ENCODE results near the gene ARL8A. TPM values are rescaled to one million over a fixed set of nuclear protein-coding genes. Genes with fewer than 3 reads are reported as not detected.

The ARL8A gene
- total and polyA plus RNA-seq, 2 experiments from 2014 or later, result 30.3 to 32.7 TPM

DNA sequence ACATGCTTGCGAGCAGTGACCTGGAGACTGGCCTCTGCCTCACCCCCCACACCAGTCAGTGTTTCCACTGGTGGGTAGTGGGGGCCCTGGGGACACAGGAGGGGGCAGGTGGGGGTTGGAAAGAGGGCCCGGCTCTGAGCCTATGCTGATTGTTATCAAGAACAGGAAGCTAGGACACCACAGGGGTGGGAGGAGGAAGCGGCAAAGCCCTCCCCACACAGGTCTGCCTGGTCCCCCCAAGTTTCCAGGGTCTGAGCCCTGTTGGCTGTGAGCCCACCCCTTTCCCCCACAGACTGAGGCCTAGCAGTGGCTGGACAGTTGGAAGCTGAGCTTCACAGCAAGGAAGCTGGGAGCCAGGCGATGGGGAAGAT is 17.5 kb upstream of the ARL8A start (continued):
- no peak for TF ChIP-seq ZNF331 (CRISPR knock-in tag; IDR thresholded peaks at IDR 0.05; ENCODE audit: low read depth)

DNA sequence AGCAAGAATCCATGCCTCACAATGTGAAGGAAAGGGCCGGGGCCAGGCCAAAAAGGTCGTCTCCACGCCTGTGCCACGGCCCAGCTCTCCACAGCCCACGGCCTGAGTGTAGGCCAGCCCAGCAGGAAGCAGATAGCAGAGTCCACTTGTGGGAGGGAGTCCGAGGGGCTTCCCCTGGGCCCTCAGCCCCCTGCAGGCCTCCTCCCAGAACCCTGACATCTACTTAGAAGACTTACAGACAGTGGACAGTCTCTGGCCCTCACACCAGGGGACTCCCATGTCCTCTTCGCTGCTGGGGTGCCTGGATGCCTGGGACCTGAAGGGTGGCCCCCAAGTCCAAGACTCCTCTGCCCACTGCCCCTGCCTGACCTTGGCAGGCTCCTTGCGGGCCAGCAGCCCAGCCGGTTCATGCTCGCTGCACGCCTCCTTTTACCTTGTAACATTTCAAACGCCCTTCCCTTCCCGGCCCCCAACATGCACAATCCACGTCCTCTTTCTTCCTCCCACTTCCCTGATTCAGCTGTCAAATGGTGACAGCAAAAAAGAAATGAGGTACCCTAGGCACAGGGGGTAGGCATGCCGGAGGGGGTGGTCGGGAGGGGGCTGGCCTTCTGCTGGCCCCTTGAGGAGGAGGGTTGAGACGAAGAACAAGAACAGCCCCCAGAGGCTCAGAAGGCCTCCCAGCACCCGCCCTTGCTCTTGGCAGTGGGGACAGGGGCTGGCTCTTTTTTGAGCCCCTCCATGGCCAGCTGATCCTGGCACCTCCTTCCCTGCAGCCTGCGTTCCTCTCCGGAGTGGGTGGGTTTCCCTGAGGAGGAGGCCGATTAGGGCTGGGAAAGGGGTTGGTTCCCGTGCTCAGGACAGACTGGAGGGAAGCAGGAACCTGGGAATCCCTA is 16.9 kb upstream of the ARL8A start:
- H3K4me2 ChIP-seq, result no peak overlapping the region
- H3F3A ChIP-seq (replicated peaks; ENCODE audit: low read depth), result 0 out of 2 replicates have a peak, but pooled peaks cover 2% of the 10 kb centered on the region
- Mint-ChIP-seq H3K4me3 (no peak overlapping the region), H3K27me3 (ENCODE audit: insufficient read depth, low read depth, poor library complexity) (peaks cover 19% of the 10 kb centered on the region), H3K4me1 (peaks cover 54% of the 10 kb centered on the region), H3K27ac (no peak overlapping the region), H3K36me3 (ENCODE audit: low read depth) (no peaks in the 10 kb centered on the region), H3K9me3 (peaks cover 3% of the 10 kb centered on the region; the same call in 1 of the 3 replicates)
- H2AFZ ChIP-seq, result peak overlapping the region; percentile 74; the same call in 1 of the 2 replicates
- no peaks in the 10 kb centered on the region for H3K79me2 ChIP-seq (replicated peaks; ENCODE audit: insufficient read depth)
- peaks cover 14% of the 10 kb centered on the region for H3K4me1 ChIP-seq (ENCODE audit: insufficient read depth)
- no peaks in the 10 kb centered on the region for H3K27me3 ChIP-seq (ENCODE audit: insufficient read depth)
- H3K36me3 ChIP-seq (ENCODE audit: insufficient read depth), result no peaks in the 10 kb centered on the region
- H3K27ac ChIP-seq (ENCODE audit: low read depth), result no peak overlapping the region
- ATAC-seq (no peak), DNase-seq (ENCODE audit: low spot score) (no peak)
- no peak overlapping the region for H3K4me3 ChIP-seq
- H3K9me2 ChIP-seq (ENCODE audit: insufficient read depth), result no peaks in the 10 kb centered on the region
- no peaks in the 10 kb centered on the region for H4K20me1 ChIP-seq (replicated peaks; ENCODE audit: insufficient read depth)
- TF ChIP-seq JUNB (IDR thresholded peaks at IDR 0.05; ENCODE audit: unreplicated experiment) (no peak), NANOG (IDR thresholded peaks at IDR 0.05; ENCODE audit: borderline replicate concordance) (no peak), STAT1 (IDR thresholded peaks at IDR 0.05; ENCODE audit: unreplicated experiment) (no peak), POLR2AphosphoS5 (IDR thresholded peaks at IDR 0.05; ENCODE audit: low read depth) (no peak), CREB1 (CRISPR knock-in tag; IDR thresholded peaks at IDR 0.05; ENCODE audit: low read depth) (no peak), EZH2phosphoT487 (IDR thresholded peaks at IDR 0.05; ENCODE audit: unreplicated experiment) (no peak), ZNF114 (CRISPR knock-in tag; IDR thresholded peaks at IDR 0.05) (no peak), EZH2 (IDR thresholded peaks at IDR 0.05; ENCODE audit: low read depth, unreplicated experiment) (no peak), ZNF331 (CRISPR knock-in tag; IDR thresholded peaks at IDR 0.05; ENCODE audit: low read depth) (no peak)
- TF ChIP-seq, protein P1, sequence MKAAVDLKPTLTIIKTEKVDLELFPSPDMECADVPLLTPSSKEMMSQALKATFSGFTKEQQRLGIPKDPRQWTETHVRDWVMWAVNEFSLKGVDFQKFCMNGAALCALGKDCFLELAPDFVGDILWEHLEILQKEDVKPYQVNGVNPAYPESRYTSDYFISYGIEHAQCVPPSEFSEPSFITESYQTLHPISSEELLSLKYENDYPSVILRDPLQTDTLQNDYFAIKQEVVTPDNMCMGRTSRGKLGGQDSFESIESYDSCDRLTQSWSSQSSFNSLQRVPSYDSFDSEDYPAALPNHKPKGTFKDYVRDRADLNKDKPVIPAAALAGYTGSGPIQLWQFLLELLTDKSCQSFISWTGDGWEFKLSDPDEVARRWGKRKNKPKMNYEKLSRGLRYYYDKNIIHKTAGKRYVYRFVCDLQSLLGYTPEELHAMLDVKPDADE (IDR thresholded peaks at IDR 0.05), result no peak
- TF ChIP-seq, protein P2, sequence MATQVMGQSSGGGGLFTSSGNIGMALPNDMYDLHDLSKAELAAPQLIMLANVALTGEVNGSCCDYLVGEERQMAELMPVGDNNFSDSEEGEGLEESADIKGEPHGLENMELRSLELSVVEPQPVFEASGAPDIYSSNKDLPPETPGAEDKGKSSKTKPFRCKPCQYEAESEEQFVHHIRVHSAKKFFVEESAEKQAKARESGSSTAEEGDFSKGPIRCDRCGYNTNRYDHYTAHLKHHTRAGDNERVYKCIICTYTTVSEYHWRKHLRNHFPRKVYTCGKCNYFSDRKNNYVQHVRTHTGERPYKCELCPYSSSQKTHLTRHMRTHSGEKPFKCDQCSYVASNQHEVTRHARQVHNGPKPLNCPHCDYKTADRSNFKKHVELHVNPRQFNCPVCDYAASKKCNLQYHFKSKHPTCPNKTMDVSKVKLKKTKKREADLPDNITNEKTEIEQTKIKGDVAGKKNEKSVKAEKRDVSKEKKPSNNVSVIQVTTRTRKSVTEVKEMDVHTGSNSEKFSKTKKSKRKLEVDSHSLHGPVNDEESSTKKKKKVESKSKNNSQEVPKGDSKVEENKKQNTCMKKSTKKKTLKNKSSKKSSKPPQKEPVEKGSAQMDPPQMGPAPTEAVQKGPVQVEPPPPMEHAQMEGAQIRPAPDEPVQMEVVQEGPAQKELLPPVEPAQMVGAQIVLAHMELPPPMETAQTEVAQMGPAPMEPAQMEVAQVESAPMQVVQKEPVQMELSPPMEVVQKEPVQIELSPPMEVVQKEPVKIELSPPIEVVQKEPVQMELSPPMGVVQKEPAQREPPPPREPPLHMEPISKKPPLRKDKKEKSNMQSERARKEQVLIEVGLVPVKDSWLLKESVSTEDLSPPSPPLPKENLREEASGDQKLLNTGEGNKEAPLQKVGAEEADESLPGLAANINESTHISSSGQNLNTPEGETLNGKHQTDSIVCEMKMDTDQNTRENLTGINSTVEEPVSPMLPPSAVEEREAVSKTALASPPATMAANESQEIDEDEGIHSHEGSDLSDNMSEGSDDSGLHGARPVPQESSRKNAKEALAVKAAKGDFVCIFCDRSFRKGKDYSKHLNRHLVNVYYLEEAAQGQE (IDR thresholded peaks at IDR 0.05; ENCODE audit: unreplicated experiment), result no peak
- TF ChIP-seq, protein P3, sequence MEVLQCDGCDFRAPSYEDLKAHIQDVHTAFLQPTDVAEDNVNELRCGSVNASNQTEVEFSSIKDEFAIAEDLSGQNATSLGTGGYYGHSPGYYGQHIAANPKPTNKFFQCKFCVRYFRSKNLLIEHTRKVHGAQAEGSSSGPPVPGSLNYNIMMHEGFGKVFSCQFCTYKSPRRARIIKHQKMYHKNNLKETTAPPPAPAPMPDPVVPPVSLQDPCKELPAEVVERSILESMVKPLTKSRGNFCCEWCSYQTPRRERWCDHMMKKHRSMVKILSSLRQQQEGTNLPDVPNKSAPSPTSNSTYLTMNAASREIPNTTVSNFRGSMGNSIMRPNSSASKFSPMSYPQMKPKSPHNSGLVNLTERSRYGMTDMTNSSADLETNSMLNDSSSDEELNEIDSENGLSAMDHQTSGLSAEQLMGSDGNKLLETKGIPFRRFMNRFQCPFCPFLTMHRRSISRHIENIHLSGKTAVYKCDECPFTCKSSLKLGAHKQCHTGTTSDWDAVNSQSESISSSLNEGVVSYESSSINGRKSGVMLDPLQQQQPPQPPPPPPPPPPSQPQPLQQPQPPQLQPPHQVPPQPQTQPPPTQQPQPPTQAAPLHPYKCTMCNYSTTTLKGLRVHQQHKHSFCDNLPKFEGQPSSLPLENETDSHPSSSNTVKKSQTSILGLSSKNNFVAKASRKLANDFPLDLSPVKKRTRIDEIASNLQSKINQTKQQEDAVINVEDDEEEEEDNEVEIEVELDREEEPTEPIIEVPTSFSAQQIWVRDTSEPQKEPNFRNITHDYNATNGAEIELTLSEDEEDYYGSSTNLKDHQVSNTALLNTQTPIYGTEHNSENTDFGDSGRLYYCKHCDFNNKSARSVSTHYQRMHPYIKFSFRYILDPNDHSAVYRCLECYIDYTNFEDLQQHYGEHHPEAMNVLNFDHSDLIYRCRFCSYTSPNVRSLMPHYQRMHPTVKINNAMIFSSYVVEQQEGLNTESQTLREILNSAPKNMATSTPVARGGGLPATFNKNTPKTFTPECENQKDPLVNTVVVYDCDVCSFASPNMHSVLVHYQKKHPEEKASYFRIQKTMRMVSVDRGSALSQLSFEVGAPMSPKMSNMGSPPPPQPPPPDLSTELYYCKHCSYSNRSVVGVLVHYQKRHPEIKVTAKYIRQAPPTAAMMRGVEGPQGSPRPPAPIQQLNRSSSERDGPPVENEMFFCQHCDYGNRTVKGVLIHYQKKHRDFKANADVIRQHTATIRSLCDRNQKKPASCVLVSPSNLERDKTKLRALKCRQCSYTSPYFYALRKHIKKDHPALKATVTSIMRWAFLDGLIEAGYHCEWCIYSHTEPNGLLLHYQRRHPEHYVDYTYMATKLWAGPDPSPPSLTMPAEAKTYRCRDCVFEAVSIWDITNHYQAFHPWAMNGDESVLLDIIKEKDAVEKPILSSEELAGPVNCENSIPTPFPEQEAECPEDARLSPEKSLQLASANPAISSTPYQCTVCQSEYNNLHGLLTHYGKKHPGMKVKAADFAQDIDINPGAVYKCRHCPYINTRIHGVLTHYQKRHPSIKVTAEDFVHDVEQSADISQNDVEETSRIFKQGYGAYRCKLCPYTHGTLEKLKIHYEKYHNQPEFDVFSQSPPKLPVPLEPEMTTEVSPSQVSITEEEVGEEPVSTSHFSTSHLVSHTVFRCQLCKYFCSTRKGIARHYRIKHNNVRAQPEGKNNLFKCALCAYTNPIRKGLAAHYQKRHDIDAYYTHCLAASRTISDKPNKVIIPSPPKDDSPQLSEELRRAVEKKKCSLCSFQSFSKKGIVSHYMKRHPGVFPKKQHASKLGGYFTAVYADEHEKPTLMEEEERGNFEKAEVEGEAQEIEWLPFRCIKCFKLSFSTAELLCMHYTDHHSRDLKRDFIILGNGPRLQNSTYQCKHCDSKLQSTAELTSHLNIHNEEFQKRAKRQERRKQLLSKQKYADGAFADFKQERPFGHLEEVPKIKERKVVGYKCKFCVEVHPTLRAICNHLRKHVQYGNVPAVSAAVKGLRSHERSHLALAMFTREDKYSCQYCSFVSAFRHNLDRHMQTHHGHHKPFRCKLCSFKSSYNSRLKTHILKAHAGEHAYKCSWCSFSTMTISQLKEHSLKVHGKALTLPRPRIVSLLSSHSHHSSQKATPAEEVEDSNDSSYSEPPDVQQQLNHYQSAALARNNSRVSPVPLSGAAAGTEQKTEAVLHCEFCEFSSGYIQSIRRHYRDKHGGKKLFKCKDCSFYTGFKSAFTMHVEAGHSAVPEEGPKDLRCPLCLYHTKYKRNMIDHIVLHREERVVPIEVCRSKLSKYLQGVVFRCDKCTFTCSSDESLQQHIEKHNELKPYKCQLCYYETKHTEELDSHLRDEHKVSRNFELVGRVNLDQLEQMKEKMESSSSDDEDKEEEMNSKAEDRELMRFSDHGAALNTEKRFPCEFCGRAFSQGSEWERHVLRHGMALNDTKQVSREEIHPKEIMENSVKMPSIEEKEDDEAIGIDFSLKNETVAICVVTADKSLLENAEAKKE (CRISPR knock-in tag; IDR thresholded peaks at IDR 0.05), result no peak
